Endothelial cell of umbilical vein (primary cell): Measurements from ENCODE around the gene PAK5.

ENCODE experiments used
- CTCF ChIP-seq, 2 donors: IDR thresholded peaks; 1 replicate in 1 of 2; 2 replicates in 1 of 2; pipeline ENCODE4 v1.5.1; 2011; ENCODE audit warnings: low read length in 2 of 2, mild to moderate bottlenecking in 2 of 2, moderate library complexity in 2 of 2, control low read depth in 1 of 2, inconsistent platforms in 1 of 2, low read depth in 1 of 2; ENCODE audit not compliant: insufficient read depth in 1 of 2; ENCODE audit errors: extremely low read depth in 1 of 2
- EZH2 ChIP-seq: IDR thresholded peaks from 2 replicates; pipeline ENCODE4 v1.6.1; 2012; ENCODE audit warnings: borderline replicate concordance, low read depth, mild to moderate bottlenecking, moderate library complexity, low read length, inconsistent platforms; ENCODE audit not compliant: severe bottlenecking
- FOS ChIP-seq: IDR thresholded peaks from 2 replicates; pipeline ENCODE4 v1.6.1; 2011; ENCODE audit warnings: mild to moderate bottlenecking, low read length, moderate library complexity, borderline replicate concordance; ENCODE audit not compliant: insufficient read depth
- GATA2 ChIP-seq: IDR thresholded peaks from 2 replicates; pipeline ENCODE4 v1.7.0; 2011; ENCODE audit warnings: low read depth, mild to moderate bottlenecking, moderate library complexity, mixed read lengths, low read length; ENCODE audit not compliant: insufficient read length, insufficient read depth
- JUN ChIP-seq: IDR thresholded peaks from 2 replicates; pipeline ENCODE4 v1.6.1; 2011; ENCODE audit warnings: borderline replicate concordance, low read depth; ENCODE audit not compliant: insufficient read length, insufficient read depth
- MYC ChIP-seq: IDR thresholded peaks from one replicate; pipeline ENCODE4 v1.6.1; 2011; ENCODE audit warnings: mild to moderate bottlenecking, low read depth, low read length
- POLR2A ChIP-seq: IDR thresholded peaks from 2 replicates; pipeline ENCODE4 v1.6.1; 2012; ENCODE audit warnings: low read depth, mild to moderate bottlenecking, control low read depth, low read length
- POLR2AphosphoS5 ChIP-seq: IDR thresholded peaks from 2 replicates; pipeline ENCODE4 v1.6.1; 2012; ENCODE audit warnings: low read depth, mild to moderate bottlenecking, control low read depth, low read length, moderate library complexity; ENCODE audit not compliant: insufficient read depth

- TF ChIP-seq POLR2AphosphoS5 (no peak), POLR2A (no peak), EZH2 (no peak), CTCF (IDR thresholded peaks at IDR 0.05; ENCODE audit: extremely low read depth in 1 of 2, insufficient read depth in 1 of 2, low read depth in 1 of 2, low read length in 2 of 2) (no peak), GATA2 (no peak), FOS (no peak), MYC (no peak), JUN (no peak)
These were observed 212.5 kb downstream of the PAK5 start for GRCh38 chr20:9626357-9626756.
